WERI-Rb-1 (cell line): Measurements from ENCODE around the gene LNPEP.

ENCODE experiments used
- DNase-seq: peaks from one replicate; pipeline ENCODE4 v3.0.0-alpha.2; 2020
- H3K27ac ChIP-seq: fragments of 250-450 bp; sonication (Bioruptor Pico); 2 replicates; pipeline ENCODE4 v1.5.1; 2020; ENCODE audit warnings: mild to moderate bottlenecking, moderate library complexity
- H3K27me3 ChIP-seq: fragments of 250-450 bp; sonication (Bioruptor Pico); 2 replicates; pipeline ENCODE4 v1.5.1; 2021; ENCODE audit warnings: mild to moderate bottlenecking, low read depth, moderate library complexity; ENCODE audit not compliant: insufficient read depth, severe bottlenecking
- H3K36me3 ChIP-seq: fragments of 250-450 bp; sonication (Bioruptor Pico); 2 replicates; pipeline ENCODE4 v1.5.1; 2020; ENCODE audit warnings: mild to moderate bottlenecking, moderate library complexity
- H3K4me3 ChIP-seq: 2 replicates; pipeline ENCODE4 v1.5.1; 2011; ENCODE audit warnings: low read depth, mild to moderate bottlenecking, control low read depth, low read length
- H3K9me3 ChIP-seq: fragments of 250-450 bp; sonication (Bioruptor Pico); 2 replicates; pipeline ENCODE4 v1.5.1; 2021; ENCODE audit warnings: mild to moderate bottlenecking, moderate library complexity; ENCODE audit not compliant: severe bottlenecking
- CTCF ChIP-seq: IDR thresholded peaks from 2 replicates; pipeline ENCODE4 v1.5.1; 2011; ENCODE audit warnings: low read depth, mild to moderate bottlenecking, control low read depth, inconsistent platforms, low read length

Gene LNPEP

GRCh38 chr5:97006454-97007060 lies 70.7 kb downstream of the LNPEP start:
- H3K27me3 ChIP-seq: no peaks in the 10 kb centered on the region
- no peak for DNase-seq
- no peaks in the 10 kb centered on the region for H3K9me3 ChIP-seq
- H3K4me3 ChIP-seq: no peak overlapping the region
- no peak overlapping the region for H3K27ac ChIP-seq
- TF ChIP-seq CTCF: no peak
- H3K36me3 ChIP-seq: peaks cover 5% of the 10 kb centered on the region

- H3K4me3 ChIP-seq: no peak overlapping the region
Measured at GRCh38 chr5:97009212-97009898, 73.5 kb downstream of the LNPEP start.

GRCh38 chr5:97009921-97010320 lies 74.0 kb downstream of the LNPEP start:
- peaks cover 3% of the 10 kb centered on the region for H3K36me3 ChIP-seq
- no peaks in the 10 kb centered on the region for H3K27me3 ChIP-seq
- H3K4me3 ChIP-seq: no peak overlapping the region
- no peak overlapping the region for H3K27ac ChIP-seq
- no peak for DNase-seq
- no peaks in the 10 kb centered on the region for H3K9me3 ChIP-seq
- TF ChIP-seq CTCF: no peak

More at GRCh38 chr5:97009212-97009898, 73.5 kb downstream of the LNPEP start:
- no peak for TF ChIP-seq CTCF
- peaks cover 2% of the 10 kb centered on the region for H3K36me3 ChIP-seq
- no peak for DNase-seq
- H3K9me3 ChIP-seq: no peaks in the 10 kb centered on the region
- no peaks in the 10 kb centered on the region for H3K27me3 ChIP-seq
- H3K27ac ChIP-seq: no peak overlapping the region

GRCh38 chr5:97010606-97011005 lies 74.7 kb downstream of the LNPEP start:
- Histone ChIP-seq H3K9me3 (no peaks in the 10 kb centered on the region), H3K27ac (no peak overlapping the region), H3K4me3 (no peak overlapping the region), H3K27me3 (no peaks in the 10 kb centered on the region), H3K36me3 (peaks cover 8% of the 10 kb centered on the region)
- no peak for DNase-seq
- TF ChIP-seq CTCF: no peak

- Histone ChIP-seq H3K9me3 (no peaks in the 10 kb centered on the region), H3K27me3 (no peaks in the 10 kb centered on the region), H3K27ac (no peak overlapping the region), H3K36me3 (peaks cover 6% of the 10 kb centered on the region), H3K4me3 (no peak overlapping the region)
- no peak for DNase-seq
- no peak for TF ChIP-seq CTCF
Measured at GRCh38 chr5:97011567-97011966, 75.7 kb downstream of the LNPEP start.
